Inflammatory macrophage (primary cell): ENCODE results near the gene USH2A.

Experiments
- DNase-seq, 2 donors: peaks; one replicate each; pipeline ENCODE4 v3.0.0-alpha.2; 2020 to 2022

The USH2A gene

DNA sequence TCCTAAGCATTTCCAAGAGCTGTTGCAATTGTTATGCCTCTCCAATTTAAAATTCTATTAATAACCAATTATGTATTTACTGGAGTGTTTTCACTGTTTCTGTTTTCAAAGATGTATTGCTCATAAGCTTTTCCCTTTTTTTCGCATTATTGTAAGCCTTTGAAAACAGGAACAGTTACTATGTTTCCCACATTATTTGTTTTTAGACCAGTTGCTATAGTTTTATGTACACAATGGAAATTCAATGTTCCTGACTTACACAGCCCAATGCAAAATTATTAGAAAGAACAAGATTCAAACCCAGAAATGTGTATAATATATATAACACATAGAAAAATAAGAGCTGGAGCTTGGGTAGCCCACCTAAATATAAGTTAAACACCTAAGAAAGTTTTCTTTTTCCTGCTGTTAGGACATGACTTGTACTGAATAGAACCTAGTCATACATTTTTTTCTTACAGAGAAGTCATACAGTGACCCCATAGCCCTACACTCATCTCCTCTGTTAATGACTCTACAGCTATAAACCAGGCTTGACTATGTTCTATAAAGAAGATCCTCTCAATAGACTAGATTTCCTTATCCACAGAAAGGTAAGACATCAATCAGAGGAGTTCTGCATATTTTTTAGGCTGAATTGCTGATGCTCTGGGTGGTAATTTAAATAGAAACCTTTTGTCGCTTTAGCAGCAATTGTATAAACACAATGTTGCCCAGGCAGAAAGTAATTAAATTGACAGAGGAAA, 299.6 kb downstream of the USH2A start:
- no peak for DNase-seq

GRCh38 chr1:216119600-216119999, 303.6 kb downstream of the USH2A start:
- peak; percentile 9 to 21 for DNase-seq

DNA sequence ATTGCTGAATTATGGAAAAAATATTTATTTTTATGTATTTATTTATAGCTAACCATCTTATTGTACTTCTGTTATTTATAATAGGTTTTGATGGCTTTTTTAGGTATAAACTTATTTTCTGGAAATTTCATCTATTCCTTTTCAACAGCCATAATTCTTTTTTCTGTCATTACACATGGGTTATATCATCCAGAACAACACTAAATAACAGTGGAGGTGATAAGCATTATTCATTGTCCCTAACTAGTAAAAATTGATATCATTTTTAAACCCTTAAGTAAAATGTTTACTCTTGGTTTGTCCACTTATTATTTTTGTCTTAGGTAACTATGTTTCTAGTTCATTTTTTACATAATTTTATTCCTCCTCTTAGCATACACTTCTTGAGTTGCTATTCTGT, 309.1 kb downstream of the USH2A start:
- no peak for DNase-seq

GRCh38 chr1:216113181-216113580, 310.1 kb downstream of the USH2A start:
- DNase-seq, result peak in 1 of 2 donors; percentile 20

- no peak for DNase-seq
Measured at GRCh38 chr1:216111842-216112241, 311.4 kb downstream of the USH2A start.

- DNase-seq, result no peak
Measured at GRCh38 chr1:216095400-216095799, 327.8 kb downstream of the USH2A start.

GRCh38 chr1:216090556-216090955, 332.7 kb downstream of the USH2A start:
- DNase-seq, result no peak

GRCh38 chr1:216086678-216087077, 336.6 kb downstream of the USH2A start:
- no peak for DNase-seq

DNA sequence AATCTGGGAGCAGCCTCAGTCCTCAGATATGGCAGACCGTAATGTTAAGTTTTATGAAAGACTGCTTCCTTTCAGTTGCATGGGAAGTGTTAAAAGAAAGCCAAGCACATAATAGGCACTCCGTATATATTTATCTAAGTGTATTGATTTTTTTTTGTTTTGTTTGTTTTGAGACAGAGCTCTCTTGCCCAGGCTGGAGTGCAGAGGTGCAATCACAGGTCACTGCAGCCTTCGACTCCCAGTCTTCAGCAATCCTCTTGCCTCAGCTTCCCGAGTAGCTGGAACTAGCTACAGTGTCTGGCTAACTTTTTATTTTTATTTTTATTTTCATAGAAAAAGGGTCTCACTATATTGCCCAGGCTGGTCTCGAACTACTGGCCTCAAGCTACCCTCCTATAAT, 341.8 kb downstream of the USH2A start:
- DNase-seq, result no peak

GRCh38 chr1:216076751-216077150, 346.5 kb downstream of the USH2A start:
- no peak for DNase-seq

GRCh38 chr1:216075339-216075738, 347.9 kb downstream of the USH2A start:
- no peak for DNase-seq

DNA sequence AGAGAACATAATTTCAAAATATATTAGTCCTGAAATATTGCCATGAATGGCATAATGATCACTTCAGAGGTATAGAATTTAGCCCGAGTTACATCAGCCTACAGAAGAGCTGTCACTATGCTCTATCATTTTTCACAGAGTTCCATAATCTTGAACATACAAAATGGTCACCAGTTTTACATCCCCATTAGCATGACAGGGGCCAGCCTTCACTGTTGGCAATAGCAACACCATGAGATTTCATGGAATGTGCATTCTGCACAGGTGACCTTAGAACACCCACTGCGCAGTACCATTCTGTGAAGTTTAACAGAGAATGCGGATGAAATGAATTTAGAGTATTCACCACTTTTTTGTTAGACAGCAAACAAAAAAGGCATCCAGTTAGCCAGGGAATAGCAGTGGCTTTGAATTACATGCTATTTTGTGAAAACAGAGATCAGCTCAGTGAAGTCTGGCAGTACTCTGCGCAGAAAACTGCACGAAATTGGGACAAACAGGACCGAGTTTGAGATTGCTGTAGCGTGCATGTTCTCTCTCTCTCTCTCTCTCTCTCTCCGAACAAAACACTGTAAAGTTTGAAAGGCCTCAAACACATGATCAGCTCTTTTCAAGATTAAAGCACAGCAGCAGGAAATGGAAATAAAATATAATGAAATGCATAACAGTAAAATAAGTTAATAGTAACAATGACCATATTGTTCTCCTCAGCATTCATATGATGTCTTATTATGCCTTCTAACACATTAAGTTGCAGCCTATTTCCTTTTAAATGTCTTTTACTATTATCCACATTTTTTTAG, 349.3 kb downstream of the USH2A start:
- no peak for DNase-seq

- DNase-seq, result no peak
Measured at GRCh38 chr1:216071262-216071661, 352.0 kb downstream of the USH2A start.

DNA sequence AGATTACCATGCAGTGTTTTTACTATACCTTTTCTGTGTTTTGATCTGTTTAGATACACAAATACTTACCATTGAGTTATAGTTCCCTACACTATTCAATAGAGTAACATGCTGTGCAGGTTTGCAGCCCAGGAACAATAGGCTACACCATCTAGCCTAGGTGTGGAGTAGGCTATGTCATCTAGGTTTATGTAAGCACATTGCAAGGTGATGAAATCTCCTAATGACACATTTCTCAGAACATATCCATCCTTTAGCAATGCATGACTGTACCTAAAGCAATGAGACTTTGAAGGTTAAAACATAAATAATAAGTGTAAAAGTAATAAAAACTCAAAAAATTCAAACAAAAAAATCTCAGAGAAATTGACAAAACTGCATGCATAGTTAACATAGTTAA, 358.6 kb downstream of the USH2A start:
- DNase-seq, result no peak

GRCh38 chr1:216057947-216058346, 365.3 kb downstream of the USH2A start:
- no peak for DNase-seq

GRCh38 chr1:216057063-216057462, 366.2 kb downstream of the USH2A start:
- DNase-seq, result no peak

DNA sequence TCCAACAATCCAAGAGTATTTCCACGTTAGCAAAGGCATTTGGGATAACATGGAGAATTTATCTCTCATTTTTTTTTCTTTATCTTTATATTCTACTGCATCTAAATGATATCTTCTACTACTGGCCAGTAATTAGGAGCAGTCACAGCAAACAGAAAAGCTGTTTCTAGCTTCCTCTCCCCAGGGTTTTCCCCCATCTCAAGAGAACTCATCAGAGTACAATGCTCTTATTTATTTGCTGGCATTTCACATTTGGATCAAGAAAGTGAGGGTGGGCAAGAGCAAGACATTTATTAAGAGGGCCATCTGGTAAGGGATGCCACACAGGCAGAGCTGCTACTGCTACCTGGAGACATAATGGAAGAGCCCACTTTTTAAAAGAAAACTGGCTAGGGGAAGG, 368.2 kb downstream of the USH2A start:
- DNase-seq, result no peak

DNA sequence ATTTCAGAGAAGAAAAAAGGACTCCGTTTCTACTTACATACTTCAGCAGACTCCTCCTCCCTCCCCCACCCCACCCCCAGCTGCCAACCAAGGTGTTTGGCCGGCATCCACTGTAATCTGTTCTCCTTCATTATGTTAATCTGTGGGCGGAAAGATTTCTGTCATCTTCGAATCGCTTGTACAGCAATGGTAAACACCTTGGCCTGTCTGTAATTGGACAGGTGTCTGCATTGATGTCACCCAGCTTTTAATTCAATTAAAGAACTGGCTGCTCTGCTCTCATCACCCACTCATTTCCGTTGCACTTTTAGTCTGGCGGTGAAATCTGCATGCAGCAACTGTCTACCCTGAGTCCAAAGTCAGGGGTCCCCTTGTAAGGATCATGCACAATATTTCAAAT, 368.6 kb downstream of the USH2A start:
- DNase-seq, result no peak

GRCh38 chr1:216051071-216051470, 372.2 kb downstream of the USH2A start:
- no peak for DNase-seq

DNA sequence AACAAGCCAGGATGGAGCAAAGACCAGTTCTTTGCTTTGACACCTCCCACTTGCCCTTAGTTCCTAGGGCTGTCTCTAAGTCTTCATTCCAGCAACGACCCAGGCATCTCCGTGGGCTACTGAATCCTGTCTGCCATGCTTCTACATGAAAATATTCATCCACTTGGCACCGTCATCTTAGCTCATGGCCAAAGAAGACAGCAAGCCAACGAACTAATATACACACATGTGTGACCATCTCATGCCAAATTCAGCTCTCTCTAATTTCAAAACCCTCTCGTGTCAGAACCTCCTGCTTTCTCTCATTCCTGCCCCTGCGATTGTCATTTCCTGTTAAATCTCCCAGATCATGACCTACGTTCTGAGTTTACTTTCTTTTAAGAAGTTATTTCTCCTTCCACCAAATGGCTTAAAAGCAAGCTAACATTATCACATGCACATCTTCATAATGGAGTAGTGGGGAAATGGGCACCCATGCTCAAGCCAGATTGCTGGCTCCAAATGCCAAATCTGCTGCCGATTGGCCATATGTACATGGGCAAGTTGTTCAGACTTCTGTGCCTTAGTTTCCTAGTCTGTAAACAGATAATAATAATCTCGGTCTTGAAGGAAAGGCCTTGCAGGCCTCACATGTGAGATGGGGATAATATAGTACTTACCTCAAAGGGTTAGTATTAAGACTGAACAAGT, 373.4 kb downstream of the USH2A start:
- no peak for DNase-seq

DNA sequence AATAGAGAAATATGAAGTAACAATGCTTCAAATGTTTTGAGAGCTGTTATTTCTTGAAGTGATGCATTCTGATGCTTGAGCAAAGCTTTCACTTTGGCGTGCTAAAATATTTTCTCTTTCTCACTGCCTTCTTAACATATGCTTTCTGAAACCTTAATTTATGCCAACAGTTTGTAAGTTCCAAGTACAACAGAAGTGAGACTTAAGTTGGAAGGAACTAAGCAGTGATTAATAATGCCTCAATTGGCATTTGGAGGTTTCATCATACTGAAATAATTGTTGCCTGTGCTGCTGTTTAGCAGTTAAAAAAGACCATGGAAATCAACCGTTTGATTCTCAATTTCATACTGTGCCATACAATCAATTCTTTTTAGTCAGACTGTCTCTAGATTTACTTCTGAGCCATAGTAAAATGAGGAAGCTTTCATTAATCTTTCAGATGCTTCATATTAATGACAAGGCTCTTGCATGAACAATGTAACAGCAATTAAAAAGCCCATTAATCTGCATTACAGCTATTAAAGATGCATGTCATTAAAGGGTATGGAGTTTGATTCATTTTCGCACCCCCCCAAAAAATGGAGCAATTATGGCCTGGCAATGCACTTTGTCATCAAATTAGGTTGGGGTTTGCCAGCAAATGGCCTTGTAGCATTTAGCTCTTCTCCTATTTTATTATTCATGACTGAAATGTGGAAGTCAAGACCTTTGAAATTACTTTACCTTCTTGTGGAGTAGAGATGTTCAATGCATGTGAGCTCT, 375.3 kb downstream of the USH2A start:
- no peak for DNase-seq

GRCh38 chr1:216046336-216046735, 376.9 kb downstream of the USH2A start:
- DNase-seq, result no peak

- no peak for DNase-seq
Measured at GRCh38 chr1:216045400-216045799, 377.8 kb downstream of the USH2A start.
